NCI-H2107 (cell line): ENCODE data around the gene MYO10.
"Not testable (repeated sequence)": the region's sequence is repeated elsewhere in the genome, so short reads cannot be mapped to it uniquely, and the experiment has no call there.

ENCODE experiments used
- DNase-seq: peaks from one replicate; lab custom pipeline; 2025; lab: John Stamatoyannopoulos, UW

Gene MYO10

GRCh38 chr5:16668631-16669030 lies 267.5 kb downstream of the MYO10 start:
- DNase-seq, result no peak

GRCh38 chr5:16668194-16668593 lies 267.9 kb downstream of the MYO10 start:
- DNase-seq, result no peak

- peak; percentile 35 for DNase-seq
Measured at GRCh38 chr5:16666883-16667398, 269.1 kb downstream of the MYO10 start.

GRCh38 chr5:16666130-16666882 lies 269.8 kb downstream of the MYO10 start:
- no peak for DNase-seq

GRCh38 chr5:16665601-16666000 lies 270.5 kb downstream of the MYO10 start:
- DNase-seq, result no peak

- no peak for DNase-seq
Measured at GRCh38 chr5:16664368-16664767, 271.7 kb downstream of the MYO10 start.

GRCh38 chr5:16663840-16664239 lies 272.2 kb downstream of the MYO10 start:
- no peak for DNase-seq

GRCh38 chr5:16661713-16662112 lies 274.4 kb downstream of the MYO10 start:
- no peak for DNase-seq

- DNase-seq, result no peak
Measured at GRCh38 chr5:16660982-16661381, 275.1 kb downstream of the MYO10 start.

GRCh38 chr5:16659536-16659935 lies 276.6 kb downstream of the MYO10 start:
- DNase-seq, result no peak

GRCh38 chr5:16656561-16657191 lies 279.4 kb downstream of the MYO10 start:
- no peak for DNase-seq

GRCh38 chr5:16654647-16655334 lies 281.3 kb downstream of the MYO10 start:
- no peak for DNase-seq

- DNase-seq, result not testable (repeated sequence)
Measured at GRCh38 chr5:16648739-16649138, 287.3 kb downstream of the MYO10 start.

GRCh38 chr5:16644301-16644889 lies 291.7 kb downstream of the MYO10 start:
- DNase-seq, result no peak

- no peak for DNase-seq
Measured at GRCh38 chr5:16642867-16643266, 293.2 kb downstream of the MYO10 start.

- no peak for DNase-seq
Measured at GRCh38 chr5:16639206-16639605, 296.9 kb downstream of the MYO10 start.

GRCh38 chr5:16628376-16628775 lies 307.7 kb downstream of the MYO10 start:
- DNase-seq, result no peak

GRCh38 chr5:16626696-16627264 lies 309.3 kb downstream of the MYO10 start:
- no peak for DNase-seq

GRCh38 chr5:16625096-16625495 lies 311.0 kb downstream of the MYO10 start:
- no peak for DNase-seq

GRCh38 chr5:16619136-16619535 lies 317.0 kb downstream of the MYO10 start:
- DNase-seq, result no peak

- DNase-seq, result peak; percentile 40
Measured at GRCh38 chr5:16618138-16618897, 317.8 kb downstream of the MYO10 start.
